ENCODE data around the gene DGKH. TPM values are rescaled to one million over a fixed set of nuclear protein-coding genes. Genes with fewer than 3 reads are reported as not detected.

DGKH gene
- total RNA-seq, 1 experiment from 2014 or later = 19.1 TPM

GRCh38 chr13:42280537-42280936 lies 232.1 kb downstream of the DGKH start:
- no peaks in the 10 kb centered on the region for H3K27me3 Mint-ChIP-seq (ENCODE audit: unreplicated experiment)
- no peaks in the 10 kb centered on the region for H3K4me1 Mint-ChIP-seq (ENCODE audit: low read depth, unreplicated experiment)
- no peak for DNase-seq
- BruUV-seq (replicated peaks) = no TSS peak
- CTCF ChIA-PET = no interaction called here
- intact Hi-C loops (cut with micrococcal nuclease; ENCODE audit: unreplicated experiment) = no loop called here
- no peak overlapping the region for H3K27ac Mint-ChIP-seq (ENCODE audit: unreplicated experiment)
- H3K9me3 Mint-ChIP-seq (ENCODE audit: low read depth, unreplicated experiment) = no peaks in the 10 kb centered on the region
- H3K36me3 Mint-ChIP-seq (ENCODE audit: insufficient read depth, unreplicated experiment) = no peaks in the 10 kb centered on the region
- TF ChIP-seq CTCF (IDR thresholded peaks at IDR 0.05; ENCODE audit: unreplicated experiment) = no peak
- H3K4me3 Mint-ChIP-seq (ENCODE audit: low read depth, unreplicated experiment) = no peak overlapping the region

GRCh38 chr13:42283574-42283973 lies 235.1 kb downstream of the DGKH start:
- Mint-ChIP-seq H3K9me3 (ENCODE audit: low read depth, unreplicated experiment) (no peaks in the 10 kb centered on the region), H3K27me3 (ENCODE audit: unreplicated experiment) (no peaks in the 10 kb centered on the region), H3K36me3 (ENCODE audit: insufficient read depth, unreplicated experiment) (no peaks in the 10 kb centered on the region), H3K4me1 (ENCODE audit: low read depth, unreplicated experiment) (no peaks in the 10 kb centered on the region), H3K27ac (ENCODE audit: unreplicated experiment) (no peak overlapping the region), H3K4me3 (ENCODE audit: low read depth, unreplicated experiment) (no peak overlapping the region)
- CTCF ChIA-PET = no interaction called here
- BruUV-seq (replicated peaks) = no TSS peak
- intact Hi-C loops (cut with micrococcal nuclease; ENCODE audit: unreplicated experiment) = no loop called here
- TF ChIP-seq CTCF (IDR thresholded peaks at IDR 0.05; ENCODE audit: unreplicated experiment) = no peak
- no peak for DNase-seq

GRCh38 chr13:42284068-42284467 lies 235.6 kb downstream of the DGKH start:
- H3K4me3 Mint-ChIP-seq (ENCODE audit: low read depth, unreplicated experiment) = no peak overlapping the region
- no peak for TF ChIP-seq CTCF (IDR thresholded peaks at IDR 0.05; ENCODE audit: unreplicated experiment)
- CTCF ChIA-PET = no interaction called here
- intact Hi-C loops (cut with micrococcal nuclease; ENCODE audit: unreplicated experiment) = no loop called here
- no peak overlapping the region for H3K27ac Mint-ChIP-seq (ENCODE audit: unreplicated experiment)
- H3K27me3 Mint-ChIP-seq (ENCODE audit: unreplicated experiment) = no peaks in the 10 kb centered on the region
- H3K36me3 Mint-ChIP-seq (ENCODE audit: insufficient read depth, unreplicated experiment) = no peaks in the 10 kb centered on the region
- H3K9me3 Mint-ChIP-seq (ENCODE audit: low read depth, unreplicated experiment) = no peaks in the 10 kb centered on the region
- BruUV-seq (replicated peaks) = no TSS peak
- DNase-seq = no peak
- no peaks in the 10 kb centered on the region for H3K4me1 Mint-ChIP-seq (ENCODE audit: low read depth, unreplicated experiment)

Other genes with a start within 250 kb of the DGKH start
- 13.8 and 15.2 TPM in 2 replicates for gene VWA8, start 87.5 kb upstream of the DGKH start, total RNA-seq (2022)
- gene AKAP11, start 223.5 kb downstream of the DGKH start, total RNA-seq (2022) = 14.2 and 14.4 TPM in 2 replicates

All from Calu3 (cell line).